GM21381 (cell line): ENCODE data around the gene TMPRSS3.

Experiments used
- ATAC-seq: cut with Tn5 transposase; IDR thresholded peaks from one replicate; pipeline ENCODE4 v1.9.1; 2021; ENCODE audit warnings: mild to moderate bottlenecking, moderate library complexity; ENCODE audit not compliant: unreplicated experiment

The TMPRSS3 gene

GRCh38 chr21:42395905-42396651 is at the start of gene TMPRSS3:
TMPRSS3 (minus strand) TSS chr21:42396052; CDS start chr21:42395417, 635 bp downstream.
- no peak for ATAC-seq

GRCh38 chr21:42445311-42445710 is 49.5 kb upstream of the TMPRSS3 start:
- no peak for ATAC-seq

GRCh38 chr21:42444745-42445059 is 48.9 kb upstream of the TMPRSS3 start:
- no peak for ATAC-seq

DNA sequence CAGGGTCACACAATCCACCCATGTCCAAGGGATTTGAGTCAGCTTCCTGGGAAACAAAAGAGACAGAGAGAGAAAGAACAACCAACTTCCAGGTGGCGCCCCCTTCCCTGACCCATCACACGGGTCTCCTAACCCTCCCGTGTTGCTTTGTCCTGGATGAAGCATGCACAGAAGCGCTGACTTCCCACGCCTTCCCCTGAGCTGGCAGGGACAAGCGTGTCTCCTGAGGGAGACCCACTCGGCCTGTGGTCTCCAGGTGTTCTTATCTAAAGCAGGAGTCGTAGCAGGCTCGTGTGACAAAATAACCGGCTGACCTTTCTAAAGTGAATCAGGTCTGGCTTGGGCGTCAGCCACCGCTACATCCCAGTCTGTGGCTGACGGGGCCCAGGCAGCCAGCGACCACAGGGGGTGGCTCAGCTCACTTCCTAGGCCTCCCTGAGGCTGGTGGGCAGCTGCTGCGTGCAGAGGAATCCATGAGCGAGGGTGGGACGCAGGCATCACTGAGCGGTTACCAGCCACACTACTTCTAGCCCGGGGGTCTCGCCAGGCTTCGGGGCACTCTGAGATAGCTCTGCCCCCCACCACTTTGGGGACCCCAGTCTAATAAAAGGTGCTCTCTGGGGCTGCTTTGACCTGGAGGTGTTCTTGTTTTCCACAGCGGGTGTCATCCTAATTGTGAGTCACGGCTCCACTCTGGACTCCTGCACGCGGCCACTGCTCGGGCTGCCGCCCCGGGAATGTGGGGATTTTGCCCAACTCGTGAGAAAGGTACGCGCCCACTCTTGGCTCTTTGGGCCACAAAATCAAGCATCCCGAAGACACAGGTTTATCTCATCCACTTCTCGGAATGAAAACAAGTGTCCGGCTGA is 48.3 kb upstream of the TMPRSS3 start:
- no peak for ATAC-seq

GRCh38 chr21:42443181-42443785 is 47.4 kb upstream of the TMPRSS3 start:
- no peak for ATAC-seq

DNA sequence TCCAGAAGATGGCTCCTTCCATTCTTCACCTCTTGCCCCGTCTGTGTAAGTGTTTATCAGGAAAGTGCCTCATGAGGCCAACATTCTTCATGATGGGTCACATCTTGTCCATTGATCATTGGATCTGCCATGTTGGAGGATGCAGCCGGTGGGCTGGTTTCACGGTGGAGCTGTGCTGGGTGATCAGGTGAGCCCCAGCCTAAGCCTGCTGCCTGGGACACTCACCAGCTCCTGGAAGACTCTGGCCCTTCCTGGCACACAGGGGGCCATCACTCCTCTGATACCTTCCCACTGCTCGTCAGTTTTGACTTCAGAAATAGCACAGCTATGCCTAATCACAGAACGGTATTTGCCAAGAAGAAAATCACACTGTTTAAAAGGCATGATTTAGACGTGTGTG is 46.1 kb upstream of the TMPRSS3 start:
- no peak for ATAC-seq

DNA sequence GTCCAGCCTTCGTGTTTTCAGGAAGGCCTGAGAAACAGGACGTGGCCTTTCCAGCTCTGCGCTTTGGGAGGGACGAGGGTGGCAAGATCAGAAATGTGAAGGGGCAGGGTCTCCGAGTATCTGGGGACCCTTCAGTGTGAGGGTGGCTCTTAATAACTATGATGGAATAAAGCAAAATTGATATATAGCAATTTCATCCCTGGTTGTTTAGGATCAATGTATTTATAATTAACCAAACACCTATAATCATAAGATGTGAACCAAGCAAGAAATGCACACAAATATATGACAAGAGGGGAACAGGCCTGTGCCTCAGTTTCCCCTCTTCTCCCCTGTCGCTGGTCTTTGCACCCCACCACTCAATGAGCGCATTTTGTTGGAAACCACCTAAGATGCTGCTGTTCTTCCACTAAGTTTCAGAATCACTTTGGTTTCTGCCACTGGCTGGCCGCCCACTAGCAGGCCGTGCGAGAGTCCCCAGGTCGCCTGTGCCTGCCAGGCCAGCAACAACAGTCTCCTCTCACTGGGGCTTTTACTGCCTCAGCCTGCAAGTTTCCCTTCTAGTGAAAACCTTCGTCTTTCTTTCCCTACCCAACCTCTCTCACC is 44.4 kb upstream of the TMPRSS3 start:
- ATAC-seq = peak; percentile 66

DNA sequence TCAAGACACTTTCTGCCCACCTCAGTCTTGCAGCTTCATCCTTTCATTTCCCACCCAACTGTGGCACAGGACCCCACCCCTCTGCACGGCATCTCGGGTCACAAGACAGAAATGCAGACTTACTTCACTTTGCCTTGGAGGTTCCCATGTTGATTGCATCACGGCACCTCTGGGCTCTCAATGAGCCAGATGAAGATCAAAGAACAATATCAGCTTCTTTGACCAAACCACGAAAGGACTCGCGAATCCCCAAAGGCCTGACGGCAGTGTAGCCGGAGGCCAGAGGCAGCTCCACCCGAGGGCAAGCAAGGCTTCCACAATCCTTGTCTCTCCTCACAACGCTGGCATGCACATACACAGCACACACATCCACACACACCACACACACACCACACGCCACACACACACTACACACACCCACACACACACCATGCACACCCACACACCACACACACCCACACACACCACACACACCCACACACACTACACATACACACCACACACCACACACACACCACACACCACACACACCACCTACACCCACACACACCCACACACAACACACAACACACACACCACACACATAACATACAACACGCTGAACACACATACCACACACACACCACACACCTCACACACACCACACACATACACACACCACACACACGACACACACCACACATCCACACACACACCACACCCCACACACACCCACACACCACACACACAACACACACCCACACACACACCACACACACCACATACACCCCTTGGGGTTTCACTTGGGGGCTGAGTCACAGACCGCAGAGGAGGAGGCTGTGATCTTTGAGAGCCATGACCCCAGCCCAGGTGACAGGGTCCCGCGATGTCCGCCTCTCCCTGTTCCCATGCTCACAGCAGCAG is 43.7 kb upstream of the TMPRSS3 start:
- ATAC-seq = no peak

DNA sequence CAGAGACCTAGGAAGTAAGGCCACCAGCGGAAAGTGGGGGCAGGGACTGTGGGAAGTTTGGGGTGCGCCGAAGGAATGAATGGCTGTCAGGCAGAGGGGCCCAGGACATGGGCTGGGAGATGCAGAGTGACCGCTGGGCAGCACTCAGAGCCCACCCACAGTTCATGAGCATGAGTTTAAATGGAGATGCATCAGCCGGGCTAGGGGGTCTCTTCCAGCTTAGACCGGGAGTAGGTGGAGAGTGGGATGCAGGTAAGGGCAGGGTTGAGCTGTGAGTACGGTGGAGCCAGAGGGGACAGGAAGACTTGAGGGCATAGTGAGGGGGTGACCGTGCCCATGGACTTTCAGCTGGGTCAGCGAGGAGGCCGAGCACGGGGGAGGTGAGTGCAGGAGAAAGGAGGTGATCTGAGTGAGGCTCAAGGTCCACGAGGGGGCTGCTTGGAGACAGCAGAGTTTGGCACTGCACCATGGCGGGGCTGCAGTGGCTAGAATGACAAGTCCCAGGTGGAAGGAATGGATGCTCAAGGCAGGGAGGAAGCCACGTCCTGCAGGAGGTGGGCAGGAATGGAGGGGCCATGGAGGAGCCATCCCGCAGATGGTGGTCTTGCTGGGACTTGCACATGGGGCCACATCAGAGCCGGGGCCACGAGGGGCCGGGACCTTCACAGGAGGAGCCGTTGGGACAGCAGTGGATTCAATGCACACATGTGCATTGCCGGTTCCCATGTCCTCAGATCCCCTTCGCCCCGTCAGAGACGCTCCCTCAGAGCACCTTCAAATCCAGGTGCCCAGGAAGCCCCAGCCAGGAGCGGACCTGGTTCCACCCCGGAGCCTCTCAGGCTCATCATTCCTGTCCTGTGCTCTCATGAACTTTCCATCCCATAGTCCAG is 42.7 kb upstream of the TMPRSS3 start:
- ATAC-seq = no peak

DNA sequence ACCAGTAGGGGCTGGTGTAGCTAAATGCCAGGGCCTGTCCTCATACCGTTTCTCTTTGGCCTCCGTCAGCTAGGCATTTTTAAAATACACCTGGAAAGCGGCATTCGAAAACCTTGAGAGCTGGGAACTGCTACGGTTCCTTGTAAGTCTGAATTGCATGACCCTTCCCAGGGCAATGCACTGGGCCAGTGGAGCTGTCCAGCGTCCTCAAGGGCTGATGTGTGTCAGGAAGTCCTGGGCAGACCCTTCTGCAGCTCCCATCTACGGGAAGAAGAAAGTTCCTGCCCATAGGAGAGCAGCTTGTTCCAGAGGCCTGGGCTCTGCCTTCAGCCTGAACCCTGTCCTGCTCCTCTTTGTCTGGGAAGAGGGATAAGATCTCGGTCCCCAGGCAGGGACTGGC is 41.9 kb upstream of the TMPRSS3 start:
- ATAC-seq = no peak

GRCh38 chr21:42436914-42437313 is 41.1 kb upstream of the TMPRSS3 start:
- no peak for ATAC-seq

DNA sequence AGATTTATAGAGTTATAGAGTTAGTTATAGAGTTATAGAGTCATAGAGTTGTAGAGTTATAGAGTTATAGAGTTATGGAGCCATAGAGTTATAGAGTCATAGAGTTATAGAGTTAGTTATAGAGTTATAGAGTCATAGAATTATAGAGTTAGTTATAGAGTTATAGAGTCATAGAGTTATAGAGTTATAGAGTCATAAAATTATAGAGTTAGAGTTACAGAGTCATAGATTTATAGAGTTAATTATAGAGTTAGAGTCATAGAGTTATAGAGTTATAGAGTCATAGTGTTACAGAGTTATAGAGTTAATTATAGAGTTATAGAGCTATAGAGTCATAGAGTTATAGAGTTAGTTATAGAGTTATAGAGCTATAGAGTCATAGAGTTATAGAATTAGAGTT is 40.0 kb upstream of the TMPRSS3 start:
- ATAC-seq = no peak

- no peak for ATAC-seq
These were observed 39.5 kb upstream of the TMPRSS3 start for GRCh38 chr21:42435401-42435800.

GRCh38 chr21:42434884-42435283 is 39.0 kb upstream of the TMPRSS3 start:
- no peak for ATAC-seq

DNA sequence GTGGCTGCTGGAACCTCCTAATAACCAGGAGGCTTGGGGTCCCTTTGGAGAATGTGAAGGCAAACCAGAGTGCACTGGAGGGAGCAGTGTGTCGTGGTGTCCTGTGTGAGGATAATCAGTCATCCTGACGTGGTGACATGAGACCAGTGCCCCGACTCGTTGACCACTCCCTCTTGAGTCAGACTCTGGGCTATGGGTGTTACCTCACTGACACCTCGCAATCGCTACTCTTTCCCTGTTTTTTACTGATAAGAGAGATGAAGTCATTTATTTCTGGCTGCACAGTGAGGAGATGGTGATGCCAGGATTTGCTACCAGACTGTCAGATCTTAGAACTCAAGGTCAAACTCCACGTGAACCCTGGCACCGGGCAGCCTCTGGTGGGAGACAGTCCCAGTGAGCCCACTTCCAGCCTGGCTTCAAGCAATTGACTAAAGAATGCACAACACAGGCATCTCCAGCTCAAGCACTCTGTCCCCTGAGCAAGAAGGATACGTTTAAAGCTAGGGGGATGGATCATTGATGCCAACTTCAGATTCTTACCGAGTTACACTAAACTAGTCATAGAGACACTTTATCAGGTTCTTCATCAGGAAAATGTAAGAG is 38.2 kb upstream of the TMPRSS3 start:
- ATAC-seq = no peak

GRCh38 chr21:42432695-42433094 is 36.8 kb upstream of the TMPRSS3 start:
- ATAC-seq = no peak

DNA sequence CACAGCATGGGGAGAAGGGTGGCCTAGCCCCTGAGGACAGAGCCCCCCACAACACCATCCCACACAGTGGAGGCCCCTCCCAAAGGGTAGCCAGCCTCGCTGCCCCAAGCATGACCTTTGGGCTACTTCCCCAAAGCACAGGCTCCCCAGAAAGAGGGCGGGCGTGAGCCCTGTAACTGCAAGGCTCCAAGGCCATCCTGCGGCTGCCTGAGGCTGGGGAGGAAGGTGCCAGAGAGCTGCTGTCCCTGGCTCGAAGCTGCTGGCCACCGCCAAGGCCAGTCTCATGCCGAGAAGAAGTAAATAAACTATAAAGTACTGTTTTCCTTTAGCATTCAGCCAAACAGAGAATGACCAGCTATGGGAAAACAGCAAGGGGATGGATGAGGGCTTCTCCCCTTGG is 35.3 kb upstream of the TMPRSS3 start:
- no peak for ATAC-seq

GRCh38 chr21:42430521-42430920 is 34.7 kb upstream of the TMPRSS3 start:
- no peak for ATAC-seq

DNA sequence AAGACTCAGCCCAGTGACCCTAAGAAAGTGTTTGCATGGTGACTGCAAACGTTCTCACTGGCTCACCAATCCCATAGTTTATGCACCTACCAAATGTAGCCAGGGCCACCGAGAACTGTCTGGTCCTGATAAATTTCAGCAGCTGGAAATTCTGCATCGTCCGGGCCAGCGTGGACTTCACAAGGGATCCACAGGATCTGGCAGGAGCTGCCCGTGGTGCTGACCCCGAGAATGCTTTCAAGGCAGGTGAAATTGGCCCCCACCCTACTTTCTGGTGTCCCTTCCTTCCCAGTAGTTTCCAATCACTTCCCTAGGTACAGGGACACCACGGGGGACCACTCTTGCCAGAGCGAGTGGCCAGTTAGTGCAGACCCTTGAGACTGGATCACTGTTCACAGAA is 34.0 kb upstream of the TMPRSS3 start:
- no peak for ATAC-seq
